Hematopoietic multipotent progenitor cell treated with erythropoietin and hydrocortisone succinate and interleukin-3 and kit ligand, for 4 days (in vitro differentiated cells): Measurements from ENCODE around the gene KCNMA1.
"Not testable (repeated sequence)": the region's sequence is repeated elsewhere in the genome, so short reads cannot be mapped to it uniquely, and the experiment has no call there.

ENCODE experiments used
- DNase-seq: peaks from one replicate; pipeline ENCODE4 v3.0.0-alpha.2; 2015

KCNMA1 gene

GRCh38 chr10:77408259-77408658 is 229.3 kb downstream of the KCNMA1 start:
- DNase-seq, result no peak

- no peak for DNase-seq
These were observed 230.7 kb downstream of the KCNMA1 start for GRCh38 chr10:77406764-77407430.

GRCh38 chr10:77405771-77406241 is 231.8 kb downstream of the KCNMA1 start:
- peak; percentile 32 for DNase-seq

GRCh38 chr10:77404810-77405209 is 232.8 kb downstream of the KCNMA1 start:
- no peak for DNase-seq

GRCh38 chr10:77403761-77404160 is 233.8 kb downstream of the KCNMA1 start:
- no peak for DNase-seq

- DNase-seq, result no peak
These were observed 235.9 kb downstream of the KCNMA1 start for GRCh38 chr10:77401683-77402082.

GRCh38 chr10:77400033-77400432 is 237.6 kb downstream of the KCNMA1 start:
- no peak for DNase-seq

- no peak for DNase-seq
These were observed 238.4 kb downstream of the KCNMA1 start for GRCh38 chr10:77398986-77399755.

GRCh38 chr10:77398558-77398957 is 239.1 kb downstream of the KCNMA1 start:
- DNase-seq, result no peak

GRCh38 chr10:77397103-77397502 is 240.5 kb downstream of the KCNMA1 start:
- DNase-seq, result no peak

GRCh38 chr10:77396290-77396689 is 241.3 kb downstream of the KCNMA1 start:
- DNase-seq, result no peak

- no peak for DNase-seq
These were observed 243.6 kb downstream of the KCNMA1 start for GRCh38 chr10:77393821-77394501.

GRCh38 chr10:77393411-77393810 is 244.2 kb downstream of the KCNMA1 start:
- DNase-seq, result no peak

- no peak for DNase-seq
These were observed 244.8 kb downstream of the KCNMA1 start for GRCh38 chr10:77392851-77393250.

- DNase-seq, result no peak
These were observed 245.3 kb downstream of the KCNMA1 start for GRCh38 chr10:77392236-77392721.

- DNase-seq, result peak; percentile 75
These were observed 245.9 kb downstream of the KCNMA1 start for GRCh38 chr10:77391605-77392235.

GRCh38 chr10:77390481-77390891 is 247.1 kb downstream of the KCNMA1 start:
- no peak for DNase-seq

GRCh38 chr10:77388571-77389100 is 249.0 kb downstream of the KCNMA1 start:
- DNase-seq, result no peak

- DNase-seq, result not testable (repeated sequence)
These were observed 249.9 kb downstream of the KCNMA1 start for GRCh38 chr10:77387701-77388100.

GRCh38 chr10:77387247-77387646 is 250.4 kb downstream of the KCNMA1 start:
- no peak for DNase-seq

GRCh38 chr10:77386838-77387237 is 250.8 kb downstream of the KCNMA1 start:
- DNase-seq, result no peak

GRCh38 chr10:77386365-77386764 is 251.2 kb downstream of the KCNMA1 start:
- DNase-seq, result no peak

- no peak for DNase-seq
These were observed 252.3 kb downstream of the KCNMA1 start for GRCh38 chr10:77385315-77385714.
